ENCODE data around the gene TAF8. TPM values are rescaled to one million over a fixed set of nuclear protein-coding genes. Genes with fewer than 3 reads are reported as not detected.

Gene TAF8
- total RNA-seq, 4 donors from 2014 or later = 15.8 to 24.0 (median 18.9) TPM

DNA sequence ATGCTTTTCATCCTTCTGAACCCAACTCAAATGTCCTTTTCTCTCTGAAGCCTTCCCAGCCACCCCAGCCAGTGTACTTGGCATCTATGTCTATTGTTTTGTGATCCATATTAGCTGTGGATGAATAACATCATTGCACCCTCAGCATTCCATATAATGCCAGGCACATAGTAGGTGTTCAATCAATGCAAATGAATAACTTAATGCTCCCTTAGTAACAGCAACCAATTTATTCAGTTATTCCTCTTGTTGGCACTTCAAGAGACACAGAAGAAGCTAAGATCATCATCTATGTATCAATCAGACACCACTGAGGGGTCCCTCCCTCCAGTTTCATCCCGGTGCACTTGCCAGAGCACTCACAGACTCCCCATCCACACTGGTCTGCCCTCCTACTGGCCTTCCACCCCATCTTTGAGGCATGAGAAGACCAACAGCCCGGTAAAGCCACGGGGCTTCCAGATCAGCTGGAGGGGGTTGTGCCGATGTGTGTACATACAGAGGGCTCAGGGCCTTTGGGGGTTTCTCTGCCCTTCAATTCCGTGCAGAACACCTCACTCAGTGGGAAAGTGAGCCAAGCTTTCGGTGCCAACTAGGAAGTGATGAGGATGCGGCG is 2.4 kb upstream of the TAF8 start:
- DNase-seq (ENCODE audit: low spot score in 2 of 2) = peak in 1 of 2 donors; percentile 87
- intact Hi-C loops (cut with DNase I; ENCODE audit: low total_unique reads) = no loop called here
- TF ChIP-seq, protein P1, sequence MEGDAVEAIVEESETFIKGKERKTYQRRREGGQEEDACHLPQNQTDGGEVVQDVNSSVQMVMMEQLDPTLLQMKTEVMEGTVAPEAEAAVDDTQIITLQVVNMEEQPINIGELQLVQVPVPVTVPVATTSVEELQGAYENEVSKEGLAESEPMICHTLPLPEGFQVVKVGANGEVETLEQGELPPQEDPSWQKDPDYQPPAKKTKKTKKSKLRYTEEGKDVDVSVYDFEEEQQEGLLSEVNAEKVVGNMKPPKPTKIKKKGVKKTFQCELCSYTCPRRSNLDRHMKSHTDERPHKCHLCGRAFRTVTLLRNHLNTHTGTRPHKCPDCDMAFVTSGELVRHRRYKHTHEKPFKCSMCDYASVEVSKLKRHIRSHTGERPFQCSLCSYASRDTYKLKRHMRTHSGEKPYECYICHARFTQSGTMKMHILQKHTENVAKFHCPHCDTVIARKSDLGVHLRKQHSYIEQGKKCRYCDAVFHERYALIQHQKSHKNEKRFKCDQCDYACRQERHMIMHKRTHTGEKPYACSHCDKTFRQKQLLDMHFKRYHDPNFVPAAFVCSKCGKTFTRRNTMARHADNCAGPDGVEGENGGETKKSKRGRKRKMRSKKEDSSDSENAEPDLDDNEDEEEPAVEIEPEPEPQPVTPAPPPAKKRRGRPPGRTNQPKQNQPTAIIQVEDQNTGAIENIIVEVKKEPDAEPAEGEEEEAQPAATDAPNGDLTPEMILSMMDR (IDR thresholded peaks at IDR 0.05) = no peak
- no peak for TF ChIP-seq POLR2A (IDR thresholded peaks at IDR 0.05)
- H3K4me3 ChIP-seq (ENCODE audit: low read depth, poor library complexity, severe bottlenecking) = peak overlapping the region; percentile 75
- WGBS, 2 donors = 1 to 3% methylated on average over 6 to 8 of the region's 8 CpGs

DNA sequence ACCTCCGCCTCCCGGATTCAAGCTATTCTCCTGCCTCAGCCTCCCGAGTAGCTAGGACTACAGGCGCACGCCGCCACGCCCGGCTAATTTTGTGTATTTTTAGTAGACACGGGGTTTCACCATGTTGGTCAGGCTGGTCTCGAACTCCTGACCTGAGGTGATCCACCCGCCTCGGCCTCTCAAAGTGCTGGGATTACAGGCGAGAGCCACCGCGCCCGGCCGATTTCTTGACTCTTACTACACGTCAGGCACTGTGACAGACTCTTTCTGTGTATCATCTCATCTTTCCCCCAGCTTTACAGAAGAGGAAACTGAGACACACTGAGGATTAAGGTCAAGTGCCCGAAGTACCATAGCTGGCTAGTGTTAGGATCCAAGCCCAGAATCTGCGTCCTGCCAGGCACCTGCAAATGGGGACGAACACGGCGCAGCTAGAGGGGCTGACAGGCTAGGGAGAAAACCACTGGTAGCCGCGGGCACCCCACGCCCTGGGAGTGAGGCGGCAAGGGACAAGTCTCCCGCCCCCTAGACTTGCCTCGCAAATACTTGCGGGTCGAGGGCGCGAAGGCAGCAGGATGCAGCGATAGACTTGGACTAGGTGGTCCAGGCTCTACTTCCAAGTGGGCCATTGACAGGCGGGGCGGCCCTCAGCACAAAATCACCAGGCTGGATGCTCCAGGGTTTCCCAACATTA is 1.1 kb upstream of the TAF8 start:
- peak overlapping the region; percentile 75 for H3K4me3 ChIP-seq (ENCODE audit: low read depth, poor library complexity, severe bottlenecking)
- peak in 1 of 2 donors; percentile 89 for DNase-seq (ENCODE audit: low spot score in 2 of 2)
- 53 to 54% methylated on average over 30 to 36 of the region's 36 CpGs for WGBS, 2 donors
- TF ChIP-seq POLR2A (IDR thresholded peaks at IDR 0.05) = no peak
- TF ChIP-seq, protein P1 (IDR thresholded peaks at IDR 0.05) = no peak
- intact Hi-C loops (cut with DNase I; ENCODE audit: low total_unique reads) = no loop called here

DNA sequence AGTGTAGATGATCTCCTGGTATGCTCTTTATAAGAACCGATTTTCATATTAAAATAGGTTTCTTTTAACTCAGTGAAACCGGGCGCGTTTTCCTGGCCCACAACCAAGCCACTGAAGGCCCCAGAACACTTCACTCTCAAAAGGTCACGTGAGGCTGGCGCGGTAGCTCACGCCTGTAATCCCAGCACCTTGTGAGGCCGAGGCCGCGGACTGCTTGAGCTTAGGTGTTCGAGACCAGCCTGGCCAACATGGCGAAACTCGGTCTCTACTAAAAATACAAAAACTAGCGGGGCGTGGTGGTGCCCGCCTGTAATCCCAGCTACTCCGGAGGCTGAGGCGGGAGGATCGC is 402 bp upstream of the TAF8 start:
- WGBS, 2 donors = 30 to 44% methylated on average over 20 of the region's 20 CpGs
- intact Hi-C loops (cut with DNase I; ENCODE audit: low total_unique reads) = no loop called here
- DNase-seq (ENCODE audit: low spot score in 2 of 2) = peak; percentile 56 to 87
- no peak overlapping the region for H3K4me3 ChIP-seq (ENCODE audit: low read depth, poor library complexity, severe bottlenecking)
- TF ChIP-seq, protein P1 (IDR thresholded peaks at IDR 0.05) = no peak
- TF ChIP-seq POLR2A (IDR thresholded peaks at IDR 0.05) = no peak

DNA sequence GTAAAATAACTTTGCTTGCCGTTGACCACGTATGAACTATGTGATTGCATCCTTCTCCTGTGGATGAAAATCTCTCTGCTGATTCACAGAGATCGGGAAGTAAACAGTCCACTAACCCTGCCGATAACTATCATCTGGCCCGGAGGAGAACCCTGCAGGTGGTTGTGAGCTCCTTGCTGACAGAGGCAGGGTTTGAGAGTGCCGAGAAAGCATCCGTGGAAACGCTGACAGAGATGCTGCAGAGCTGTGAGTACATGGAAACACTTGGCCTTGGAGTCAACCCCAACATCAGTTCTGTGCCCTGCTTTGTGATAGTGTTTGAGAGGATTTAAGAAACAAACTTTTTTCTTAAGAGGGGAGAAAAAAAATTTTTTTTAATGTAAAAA is 937 bp downstream of the TAF8 start:
- DNase-seq (ENCODE audit: low spot score in 2 of 2) = no peak
- intact Hi-C loops (cut with DNase I; ENCODE audit: low total_unique reads) = no loop called here
- TF ChIP-seq, protein P1 (IDR thresholded peaks at IDR 0.05) = no peak
- no peak for TF ChIP-seq POLR2A (IDR thresholded peaks at IDR 0.05)
- WGBS, 2 donors = 27 to 34% methylated on average over 8 of the region's 8 CpGs
- H3K4me3 ChIP-seq (ENCODE audit: low read depth, poor library complexity, severe bottlenecking) = no peak overlapping the region

DNA sequence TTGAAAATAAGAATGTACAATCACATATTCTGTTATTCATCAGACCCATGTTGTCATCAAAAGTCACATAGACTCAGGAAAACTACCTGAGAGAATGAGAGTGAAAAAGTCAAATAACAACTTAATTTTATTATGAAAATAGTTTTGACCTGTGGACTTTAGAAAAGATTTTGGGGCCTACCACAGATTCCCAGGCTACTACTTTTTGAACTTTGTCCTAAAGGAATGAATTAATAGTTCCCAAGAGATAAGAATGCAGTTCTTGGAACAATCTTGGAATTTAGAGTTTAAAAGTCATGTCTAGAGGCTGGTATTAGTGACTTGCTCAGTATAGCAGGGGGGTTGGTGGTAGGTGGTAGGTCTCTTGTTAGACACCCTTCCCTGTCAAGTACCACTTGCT is 3.3 kb downstream of the TAF8 start:
- intact Hi-C loops (cut with DNase I; ENCODE audit: low total_unique reads) = no loop called here
- TF ChIP-seq, protein P1 (IDR thresholded peaks at IDR 0.05) = no peak
- TF ChIP-seq POLR2A (IDR thresholded peaks at IDR 0.05) = no peak
- DNase-seq (ENCODE audit: low spot score in 2 of 2) = no peak
- H3K4me3 ChIP-seq (ENCODE audit: low read depth, poor library complexity, severe bottlenecking) = no peak overlapping the region

All from lower leg skin (tissue), 4 donors.